ENCODE measurements around the gene RPL32.
"Not testable (repeated sequence)": the region's sequence is repeated elsewhere in the genome, so short reads cannot be mapped to it uniquely, and the experiment has no call there.

Gene RPL32

DNA sequence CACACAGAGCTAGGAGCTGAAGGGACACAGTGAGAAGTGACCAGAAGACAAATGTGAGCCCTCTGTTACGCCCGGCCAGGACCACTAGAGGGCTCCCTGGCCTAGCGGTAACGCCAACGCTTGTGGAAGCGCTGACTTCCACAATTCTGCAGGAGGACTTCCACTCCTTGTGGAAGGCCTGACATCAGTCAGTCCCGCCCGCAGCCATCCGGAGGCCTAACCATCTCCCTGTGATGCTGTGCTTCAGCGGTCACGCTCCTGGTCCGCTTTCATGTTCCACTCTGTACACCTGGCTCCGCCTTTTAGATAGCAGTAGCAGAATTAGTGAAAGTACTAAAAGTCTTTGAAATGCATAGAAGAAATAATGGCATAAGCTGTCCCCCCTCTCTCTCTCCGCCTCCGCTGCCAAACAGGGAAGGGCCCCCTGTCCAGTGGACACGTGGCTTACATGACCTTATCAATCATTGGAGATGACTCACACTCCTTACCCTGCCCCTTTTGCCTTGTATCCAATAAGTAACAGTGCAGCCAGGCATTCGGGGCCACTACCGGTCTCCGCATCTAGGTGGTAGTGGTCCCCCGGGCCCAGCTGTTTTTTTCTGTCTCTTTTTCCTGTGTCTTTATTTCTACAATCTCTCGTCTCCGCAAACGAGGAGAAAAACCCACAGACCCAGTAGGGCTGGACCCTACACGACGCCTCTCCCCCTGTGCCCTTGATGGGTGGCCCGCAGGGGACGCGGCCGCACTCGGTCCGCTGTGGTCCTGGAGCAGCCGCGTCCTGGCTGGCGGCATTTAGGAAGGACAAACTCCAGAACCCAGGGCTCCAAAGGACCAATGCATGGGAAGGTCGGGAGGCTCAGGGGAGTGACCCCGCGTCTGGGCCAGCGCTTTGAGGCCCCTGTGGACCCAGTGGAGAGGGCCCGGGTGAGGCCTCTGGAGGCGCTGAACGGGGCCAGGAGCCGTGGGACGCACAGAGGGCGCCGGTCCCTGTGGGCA is 27.0 kb upstream of the RPL32 start:
- DNase-seq = peak in 55 of 56 donors; percentile 18 to 90 (median 72)

- DNase-seq = no peak
Measured at GRCh38 chr3:12866836-12867235, 25.5 kb upstream of the RPL32 start.

- no peak for DNase-seq
Measured at GRCh38 chr3:12865271-12865670, 23.9 kb upstream of the RPL32 start.

DNA sequence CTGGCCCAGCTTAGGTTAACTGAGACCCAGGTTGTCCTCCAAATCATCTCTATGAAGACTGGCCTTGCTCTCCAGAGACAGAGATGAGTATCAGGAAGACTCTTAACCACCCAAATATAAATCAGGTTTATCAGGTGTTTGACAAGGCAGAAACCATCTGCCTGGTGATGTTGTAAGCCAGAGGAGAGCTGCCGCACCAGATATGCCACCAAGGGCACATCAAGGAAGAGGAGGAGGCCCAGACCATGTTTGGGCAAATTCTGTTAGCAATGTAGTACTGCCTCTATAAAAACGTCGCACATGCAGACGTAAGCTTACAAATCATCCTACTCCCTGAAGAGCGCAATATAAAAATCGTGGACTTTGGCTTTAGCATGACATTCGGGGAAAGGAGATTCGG is 21.0 kb upstream of the RPL32 start:
- no peak for DNase-seq

DNA sequence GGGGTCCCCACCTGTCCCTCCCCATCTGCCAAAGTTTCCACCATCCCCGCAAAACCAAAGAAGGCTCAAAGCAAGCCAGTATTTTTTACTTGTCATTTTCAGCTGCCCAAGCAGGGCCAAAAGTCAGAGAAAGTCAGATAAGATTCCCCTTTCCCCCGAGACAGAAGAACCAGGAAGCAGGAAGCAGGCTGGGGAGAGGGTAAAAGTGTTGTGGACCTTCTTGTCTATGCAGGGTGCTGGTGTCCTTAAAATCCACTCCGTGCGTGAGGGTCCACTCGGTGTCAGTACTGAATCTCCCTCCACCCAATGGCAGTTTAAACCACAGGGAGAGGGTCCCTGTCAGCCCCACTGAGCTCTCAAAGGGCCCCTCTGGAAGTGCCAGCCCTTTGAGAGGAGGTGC is 20.2 kb upstream of the RPL32 start:
- no peak for DNase-seq

DNA sequence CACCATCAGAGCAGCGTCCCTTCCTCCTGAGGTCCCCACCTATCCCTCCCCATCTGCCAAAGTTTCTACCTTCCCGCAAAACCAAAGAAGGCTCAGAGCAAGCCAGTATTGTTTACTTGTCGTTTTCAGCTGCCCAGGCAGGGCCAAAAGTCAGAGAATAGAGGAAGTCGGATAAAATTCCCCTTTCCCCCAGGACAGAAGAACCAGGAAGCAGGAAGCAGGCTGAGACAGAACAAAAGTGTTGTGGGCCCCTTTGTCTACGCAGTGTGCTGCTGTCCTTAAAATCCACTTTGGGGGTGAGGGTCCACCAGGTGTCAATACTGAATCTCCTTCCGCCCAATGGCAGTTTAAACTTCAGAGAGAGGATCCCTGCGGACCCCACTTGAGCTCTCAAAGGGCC is 18.5 kb upstream of the RPL32 start:
- no peak for DNase-seq

GRCh38 chr3:12856626-12857025 is 15.3 kb upstream of the RPL32 start:
- no peak for DNase-seq

DNA sequence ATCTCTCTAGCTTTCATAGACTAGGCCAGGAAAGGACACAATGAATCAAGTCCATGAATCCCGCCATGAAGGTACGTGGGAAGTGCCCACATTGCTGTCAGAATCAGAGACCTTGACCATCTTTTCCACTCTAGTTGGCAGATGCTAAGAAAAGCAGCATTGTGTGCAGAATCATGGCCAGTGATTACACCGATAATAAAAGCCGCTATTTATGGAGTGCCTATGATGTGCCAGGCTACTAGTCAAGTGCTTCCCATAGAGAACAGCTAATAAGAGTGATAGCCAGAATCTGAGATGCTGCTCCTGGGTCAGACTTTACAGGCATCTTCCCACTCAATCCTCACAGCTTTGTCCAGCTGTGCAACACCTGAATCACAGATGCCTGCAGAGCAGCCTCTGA is 13.2 kb upstream of the RPL32 start:
- peak in 1 of 56 donors; percentile 10 for DNase-seq

- peak in 1 of 56 donors; percentile 3 for DNase-seq
Measured at GRCh38 chr3:12853847-12854246, 12.5 kb upstream of the RPL32 start.

- DNase-seq = no peak
Measured at GRCh38 chr3:12852201-12852600, 10.8 kb upstream of the RPL32 start.

GRCh38 chr3:12845811-12846210 is 4.4 kb upstream of the RPL32 start:
- DNase-seq = no peak

DNA sequence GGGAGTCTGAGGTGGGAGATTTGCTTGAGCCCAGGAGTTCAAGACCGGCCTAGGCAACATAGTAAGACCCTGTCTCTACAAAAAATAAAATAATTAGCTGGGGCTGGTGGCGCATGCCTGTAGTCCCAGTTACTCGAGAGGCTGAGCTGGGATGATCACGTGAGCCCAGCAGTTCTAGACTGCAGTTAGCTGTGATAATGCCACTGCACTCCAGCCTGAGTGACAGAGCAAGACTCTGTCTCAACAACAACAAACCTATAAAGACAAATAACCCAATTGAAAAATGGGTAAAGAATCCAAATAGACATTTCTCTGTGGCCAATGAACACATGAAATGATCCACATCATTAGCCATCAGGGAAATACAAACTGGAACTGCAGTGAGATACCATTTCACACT is 1.1 kb upstream of the RPL32 start:
- no peak for DNase-seq

GRCh38 chr3:12841970-12842328 is 584 bp upstream of the RPL32 start:
- DNase-seq = no peak

DNA sequence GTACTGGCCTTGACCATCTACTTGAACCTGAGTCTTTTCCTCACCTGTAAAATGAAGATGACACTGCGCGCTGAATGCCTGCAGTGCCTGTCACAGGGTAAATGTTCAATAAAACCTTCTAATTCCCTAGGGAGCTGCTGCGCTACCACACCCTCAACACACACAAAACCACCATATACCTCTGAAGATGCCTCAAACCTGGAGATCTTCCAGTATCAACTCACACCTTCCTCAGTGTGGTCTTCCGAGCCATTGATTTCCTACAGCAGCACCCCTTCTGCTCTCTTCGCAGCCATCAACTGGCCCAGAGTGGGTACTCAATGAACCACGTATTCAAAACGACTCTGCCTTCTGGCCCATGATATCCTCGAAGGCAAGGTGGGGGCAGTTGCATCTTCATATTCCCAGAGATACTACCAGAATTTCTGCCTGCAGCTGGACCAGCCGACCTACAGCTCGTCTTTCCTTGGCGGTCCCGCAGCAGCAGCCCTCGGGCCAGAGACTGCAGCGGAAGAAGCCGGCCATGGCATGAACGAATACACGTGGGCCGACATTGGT is 695 bp downstream of the RPL32 start:
- peak in 6 of 56 donors; percentile 22 to 68 (median 41) for DNase-seq

- not testable (repeated sequence) for DNase-seq
Measured at GRCh38 chr3:12840148-12840547, 1.2 kb downstream of the RPL32 start.

GRCh38 chr3:12839156-12839946 is 2.0 kb downstream of the RPL32 start:
- no peak for DNase-seq

GRCh38 chr3:12838179-12838965 is 3.0 kb downstream of the RPL32 start:
- DNase-seq = no peak

GRCh38 chr3:12837295-12837986 is 3.9 kb downstream of the RPL32 start:
- DNase-seq = no peak

DNA sequence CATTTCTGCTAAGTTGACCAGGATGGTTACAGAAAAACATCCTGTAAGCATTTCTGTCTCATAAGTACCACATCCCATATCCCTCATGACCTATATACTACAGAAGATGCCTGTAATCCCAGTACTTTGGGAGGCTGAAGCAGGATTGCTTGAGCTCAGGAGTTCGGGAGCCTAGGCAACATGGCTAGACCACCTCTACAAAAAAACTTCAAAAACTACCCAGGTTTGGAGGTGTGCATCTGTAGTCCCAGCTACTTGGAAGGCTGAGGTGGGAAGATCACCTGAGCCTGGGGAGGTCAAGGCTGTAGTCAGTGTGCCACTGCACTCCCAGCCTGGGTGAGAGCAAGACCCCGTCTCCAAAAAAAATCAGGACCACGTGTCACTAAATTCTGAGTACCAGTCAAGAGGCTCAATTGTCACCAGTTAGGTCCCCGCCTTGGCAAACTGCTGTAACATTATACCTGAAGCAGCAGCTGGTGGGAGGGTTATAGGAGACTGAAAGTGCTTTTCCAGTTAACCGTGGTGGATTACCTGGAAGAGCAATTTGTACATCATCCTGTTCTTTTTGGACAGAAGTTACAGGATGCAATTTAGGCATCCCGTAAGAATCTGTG is 6.2 kb downstream of the RPL32 start:
- DNase-seq = no peak
